Esophagus squamous epithelium (tissue), 4 donors: ENCODE data around the gene FMN2.

Source experiments
- CTCF ChIP-seq, 6 experiments: fragments of 450-650 bp in 4 of 6; fragments of 200-600 bp in 2 of 6; sonication (generic) in 2 of 6; IDR thresholded peaks; one replicate each; pipeline ENCODE4 v1.5.1; 2016 to 2019; ENCODE audit warnings: antibody characterized with exemption in 6 of 6, mild to moderate bottlenecking in 4 of 6, moderate library complexity in 4 of 6
- POLR2A ChIP-seq, 4 donors: fragments of 450-650 bp; IDR thresholded peaks; one replicate each; pipeline ENCODE4 v1.6.1; 2017; ENCODE audit warnings: antibody characterized with exemption in 4 of 4, mild to moderate bottlenecking in 4 of 4, moderate library complexity in 3 of 4

GRCh38 chr1:240152611-240153297, 61.1 kb downstream of the FMN2 start:
- TF ChIP-seq CTCF (IDR thresholded peaks at IDR 0.05) (no peak), POLR2A (IDR thresholded peaks at IDR 0.05) (no peak)
